HepG2 (cell line): Measurements from ENCODE around the gene PTPRM.

Experiments used
- CTCF ChIP-seq: sonication (generic); formaldehyde crosslinking; IDR thresholded peaks from 2 replicates; pipeline ENCODE4 v1.5.0; 2020; ENCODE audit warnings: mild to moderate bottlenecking, missing genetic modification reagents, moderate library complexity
- FOXJ3 ChIP-seq: sonication (generic); formaldehyde crosslinking; IDR thresholded peaks from 2 replicates; pipeline ENCODE4 v1.4.0; 2020; ENCODE audit warnings: missing genetic modification reagents, mild to moderate bottlenecking, borderline replicate concordance
- HNRNPK ChIP-seq: fragments of 200-400 bp; formaldehyde crosslinking; IDR thresholded peaks from 2 replicates; pipeline ENCODE4 v1.6.1; 2018; ENCODE audit warnings: low read length, low read depth, moderate library complexity, mild to moderate bottlenecking; ENCODE audit not compliant: poor library complexity, severe bottlenecking
- IRF2 ChIP-seq: IDR thresholded peaks from 2 replicates; pipeline ENCODE4 v1.6.1; 2018; ENCODE audit warnings: missing genetic modification reagents, missing compliant biosample characterization
- PREB ChIP-seq: sonication (generic); formaldehyde crosslinking; IDR thresholded peaks from 2 replicates; pipeline ENCODE4 v1.4.0; 2020; ENCODE audit warnings: missing genetic modification reagents
- ZBTB1 ChIP-seq: sonication (generic); formaldehyde crosslinking; IDR thresholded peaks from 2 replicates; pipeline ENCODE4 v1.4.0; 2020; ENCODE audit warnings: missing genetic modification reagents, borderline replicate concordance
- ZNF292 ChIP-seq: sonication (generic); formaldehyde crosslinking; IDR thresholded peaks from 2 replicates; pipeline ENCODE4 v1.8.1; 2022; ENCODE audit warnings: mild to moderate bottlenecking, low read depth, missing genetic modification reagents, borderline replicate concordance
- ZNF891 ChIP-seq: sonication (generic); formaldehyde crosslinking; IDR thresholded peaks from 2 replicates; pipeline ENCODE4 v1.5.0; 2020; ENCODE audit warnings: mild to moderate bottlenecking, missing genetic modification reagents
- TF ChIP-seq, protein P1 (sequence below): sonication (generic); formaldehyde crosslinking; IDR thresholded peaks from 2 replicates; pipeline ENCODE4 v1.8.0; 2022; ENCODE audit warnings: mild to moderate bottlenecking, missing genetic modification reagents; ENCODE audit not compliant: insufficient replicate concordance

DNA sequence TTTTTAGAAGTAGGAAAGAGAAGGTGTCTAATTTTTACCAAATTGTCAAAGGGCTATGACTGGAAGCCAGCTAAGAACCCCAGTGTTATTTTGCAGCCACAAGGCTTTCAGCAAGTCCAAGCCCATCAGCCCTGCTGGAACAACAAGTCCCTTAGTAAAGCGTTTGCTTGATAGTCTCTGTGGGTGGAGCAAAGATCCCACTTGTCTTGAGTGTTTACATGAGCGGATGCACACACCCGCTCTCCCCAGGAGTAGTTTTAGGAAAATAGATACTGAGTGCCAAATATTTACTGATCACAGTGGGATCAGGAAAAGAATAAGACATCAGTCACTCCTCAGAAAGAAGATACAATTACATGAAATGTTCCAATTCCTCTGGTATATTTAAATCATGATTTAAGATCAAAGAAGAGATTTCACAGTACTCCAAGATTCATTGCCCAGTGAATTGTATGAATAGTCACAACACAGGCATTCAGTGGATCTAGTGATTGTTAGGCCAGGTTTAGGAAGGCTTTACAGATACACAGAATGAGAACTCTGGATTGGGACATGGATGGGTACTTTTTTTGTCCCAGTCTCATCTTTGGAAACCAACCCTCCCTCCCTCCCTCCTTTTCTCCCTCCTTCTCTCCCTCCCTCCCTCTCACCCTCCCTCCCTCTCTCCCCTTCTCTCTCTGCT, 514.9 kb downstream of the PTPRM start:
- TF ChIP-seq, protein P1, sequence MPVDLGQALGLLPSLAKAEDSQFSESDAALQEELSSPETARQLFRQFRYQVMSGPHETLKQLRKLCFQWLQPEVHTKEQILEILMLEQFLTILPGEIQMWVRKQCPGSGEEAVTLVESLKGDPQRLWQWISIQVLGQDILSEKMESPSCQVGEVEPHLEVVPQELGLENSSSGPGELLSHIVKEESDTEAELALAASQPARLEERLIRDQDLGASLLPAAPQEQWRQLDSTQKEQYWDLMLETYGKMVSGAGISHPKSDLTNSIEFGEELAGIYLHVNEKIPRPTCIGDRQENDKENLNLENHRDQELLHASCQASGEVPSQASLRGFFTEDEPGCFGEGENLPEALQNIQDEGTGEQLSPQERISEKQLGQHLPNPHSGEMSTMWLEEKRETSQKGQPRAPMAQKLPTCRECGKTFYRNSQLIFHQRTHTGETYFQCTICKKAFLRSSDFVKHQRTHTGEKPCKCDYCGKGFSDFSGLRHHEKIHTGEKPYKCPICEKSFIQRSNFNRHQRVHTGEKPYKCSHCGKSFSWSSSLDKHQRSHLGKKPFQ (CRISPR knock-in tag), result no peak
- TF ChIP-seq ZBTB1 (CRISPR knock-in tag) (no peak), ZNF292 (CRISPR knock-in tag) (no peak), IRF2 (CRISPR knock-in tag) (no peak), FOXJ3 (CRISPR knock-in tag) (no peak), PREB (CRISPR knock-in tag) (no peak), CTCF (CRISPR knock-in tag) (no peak), HNRNPK (peak; percentile 53), ZNF891 (CRISPR knock-in tag) (no peak)
